GM23248 (cell line): ENCODE measurements around the gene UTS2. TPM values are rescaled to one million over a fixed set of nuclear protein-coding genes. Genes with fewer than 3 reads are reported as not detected.

Experiments used
- DNase-seq: peaks from one replicate; pipeline ENCODE4 v3.0.0-alpha.2; 2015
- H2AFZ ChIP-seq: fragments of 200-600 bp; sonication (generic); 2 replicates; pipeline ENCODE4 v1.6.1; 2016; ENCODE audit warnings: antibody characterized with exemption
- H3F3A ChIP-seq: fragments of 200-600 bp; sonication (generic); 2 replicates; pipeline ENCODE4 v1.6.1; 2016; ENCODE audit warnings: mild to moderate bottlenecking, antibody characterized with exemption, mixed run types; ENCODE audit not compliant: insufficient read depth
- H3K27ac ChIP-seq: fragments of 200-600 bp; sonication (generic); 2 replicates; pipeline ENCODE4 v1.5.1; 2016; ENCODE audit warnings: mild to moderate bottlenecking
- H3K27me3 ChIP-seq: fragments of 200-600 bp; sonication (generic); replicated peaks from 2 replicates; pipeline ENCODE4 v1.6.1; 2016; ENCODE audit warnings: mild to moderate bottlenecking; ENCODE audit not compliant: insufficient read depth
- H3K36me3 ChIP-seq: fragments of 200-600 bp; sonication (generic); 2 replicates; pipeline ENCODE4 v1.6.1; 2016; ENCODE audit warnings: low read depth, mild to moderate bottlenecking
- H3K4me1 ChIP-seq: fragments of 200-600 bp; sonication (generic); 2 replicates; pipeline ENCODE4 v1.6.1; 2016; ENCODE audit warnings: mild to moderate bottlenecking; ENCODE audit not compliant: insufficient read depth
- H3K4me2 ChIP-seq: fragments of 200-600 bp; sonication (generic); one replicate; pipeline ENCODE4 v1.6.1; 2016; ENCODE audit warnings: mild to moderate bottlenecking; ENCODE audit not compliant: unreplicated experiment
- H3K4me3 ChIP-seq: fragments of 200-600 bp; sonication (generic); 2 replicates; pipeline ENCODE4 v1.5.1; 2016; ENCODE audit warnings: mild to moderate bottlenecking
- H3K79me2 ChIP-seq: fragments of 200-600 bp; sonication (generic); 2 replicates; pipeline ENCODE4 v1.6.1; 2016; ENCODE audit warnings: mild to moderate bottlenecking; ENCODE audit not compliant: insufficient read depth
- H3K9ac ChIP-seq: fragments of 200-600 bp; sonication (generic); 2 replicates; pipeline ENCODE4 v1.6.1; 2016; ENCODE audit warnings: mild to moderate bottlenecking
- H3K9me2 ChIP-seq: fragments of 200-600 bp; sonication (generic); 2 replicates; pipeline ENCODE4 v1.6.1; 2016; ENCODE audit warnings: mixed run types, mild to moderate bottlenecking, moderate library complexity; ENCODE audit not compliant: insufficient read depth
- H3K9me3 ChIP-seq: fragments of 200-600 bp; sonication (generic); one replicate; pipeline ENCODE4 v1.6.1; 2017; ENCODE audit warnings: low read depth
- H4K20me1 ChIP-seq: fragments of 200-600 bp; sonication (generic); 2 replicates; pipeline ENCODE4 v1.6.0; 2016; ENCODE audit not compliant: insufficient read depth
- EZH2 ChIP-seq: fragments of 200-600 bp; sonication (generic); IDR thresholded peaks from 2 replicates; pipeline ENCODE4 v1.6.1; 2018; ENCODE audit warnings: antibody characterized with exemption, mild to moderate bottlenecking; ENCODE audit not compliant: insufficient read depth, poor library complexity, severe bottlenecking
- EZH2phosphoT487 ChIP-seq: fragments of 200-600 bp; sonication (generic); IDR thresholded peaks from 2 replicates; pipeline ENCODE4 v1.6.1; 2018; ENCODE audit warnings: antibody characterized with exemption, moderate library complexity, mild to moderate bottlenecking, low read depth; ENCODE audit not compliant: insufficient read depth
- WGBS, 2 experiments: methylation state at CpG; one replicate each; pipeline ENCODE4 v1.1.6; 2015 to 2017; ENCODE audit warnings: low lambda C conversion rate in 2 of 2, low coverage in 1 of 2; ENCODE audit errors: missing lambda C conversion rate in 2 of 2; 5-methylcytosine and 5-hydroxymethylcytosine counted together
- in situ Hi-C: fragments of 300-500 bp; cut with MboI; formaldehyde crosslinking; loops from 2 replicates; pipeline ENCODE4 v1.15.0; 2020
- polyA plus RNA-seq: library from polyadenylated mRNA; unstranded; fragments of >200 nt; fragmentation: Nextera tagmentation; extraction: Ambion mirVana; gene quantifications from 2 replicates; pipeline ENCODE4 v1.2.1, GENCODE V29; 2016
- total RNA-seq: library from RNA; depleted of rRNA; stranded (reverse); fragments of >200 nt; shearing (Covaris generic); gene quantifications from 2 replicates; pipeline ENCODE4 v1.2.3, GENCODE V29; 2014

The UTS2 gene
- total and polyA plus RNA-seq, 2 experiments from 2014 or later, result not detected

- DNase-seq, result no peak
- WGBS, 2 experiments, result 64 to 67% methylated on average over 7 of the region's 7 CpGs
- no peak overlapping the region for H3K9ac ChIP-seq
Observed at GRCh38 chr1:7886405-7886745, 33.5 kb upstream of the UTS2 start.

GRCh38 chr1:7885513-7886404 lies 32.9 kb upstream of the UTS2 start:
- Histone ChIP-seq H3K9me3 (no peaks in the 10 kb centered on the region), H3K9ac (no peak overlapping the region), H3K4me2 (no peak overlapping the region), H2AFZ (no peak overlapping the region), H3K27ac (no peak overlapping the region), H3K27me3 (peaks cover 9% of the 10 kb centered on the region; the same call in 1 of the 2 replicates), H3K79me2 (no peaks in the 10 kb centered on the region), H3K36me3 (no peaks in the 10 kb centered on the region), H3F3A (no peaks in the 10 kb centered on the region), H3K4me3 (no peak overlapping the region), H4K20me1 (no peaks in the 10 kb centered on the region), H3K9me2 (no peaks in the 10 kb centered on the region), H3K4me1 (no peaks in the 10 kb centered on the region)
- in situ Hi-C loops, result no loop called here
- peak; percentile 11 for DNase-seq
- WGBS, 2 experiments, result 17 to 20% methylated on average over 20 to 27 of the region's 27 CpGs
- no peak for TF ChIP-seq EZH2
- TF ChIP-seq EZH2phosphoT487, result no peak

More at GRCh38 chr1:7886405-7886745, 33.5 kb upstream of the UTS2 start:
- Histone ChIP-seq H4K20me1 (no peaks in the 10 kb centered on the region), H3K4me1 (no peaks in the 10 kb centered on the region), H3K9me2 (no peaks in the 10 kb centered on the region), H3K4me2 (no peak overlapping the region), H2AFZ (no peak overlapping the region), H3K79me2 (no peaks in the 10 kb centered on the region), H3K36me3 (no peaks in the 10 kb centered on the region), H3K27ac (no peak overlapping the region), H3K4me3 (no peak overlapping the region), H3K9me3 (no peaks in the 10 kb centered on the region), H3K27me3 (peaks cover 7% of the 10 kb centered on the region; the same call in 1 of the 2 replicates), H3F3A (no peaks in the 10 kb centered on the region)
- in situ Hi-C loops, result no loop called here
- TF ChIP-seq EZH2 (no peak), EZH2phosphoT487 (no peak)

- no peaks in the 10 kb centered on the region for H3K79me2 ChIP-seq
- no peaks in the 10 kb centered on the region for H3K9me2 ChIP-seq
- peaks cover 9% of the 10 kb centered on the region for H3K27me3 ChIP-seq
- no peaks in the 10 kb centered on the region for H4K20me1 ChIP-seq
- H3F3A ChIP-seq, result no peaks in the 10 kb centered on the region
- in situ Hi-C loops, result no loop called here
- H3K27ac ChIP-seq, result no peak overlapping the region
- H3K36me3 ChIP-seq, result no peaks in the 10 kb centered on the region
- H3K9me3 ChIP-seq, result no peaks in the 10 kb centered on the region
- TF ChIP-seq EZH2phosphoT487 (no peak), EZH2 (no peak)
- DNase-seq, result no peak
- 95 to 100% methylated on average over 1 of the region's 1 CpG for WGBS, 2 experiments
- H3K9ac ChIP-seq, result no peak overlapping the region
- H3K4me3 ChIP-seq, result no peak overlapping the region
- H3K4me1 ChIP-seq, result no peaks in the 10 kb centered on the region
- H3K4me2 ChIP-seq, result no peak overlapping the region
- no peak overlapping the region for H2AFZ ChIP-seq
Observed at GRCh38 chr1:7884757-7885156, 31.9 kb upstream of the UTS2 start.

- Histone ChIP-seq H3K27ac (no peak overlapping the region), H3K79me2 (no peaks in the 10 kb centered on the region), H3K4me2 (no peak overlapping the region), H3K4me3 (no peak overlapping the region), H3F3A (no peaks in the 10 kb centered on the region), H3K9ac (no peak overlapping the region), H3K4me1 (no peaks in the 10 kb centered on the region), H3K9me2 (no peaks in the 10 kb centered on the region), H3K36me3 (no peaks in the 10 kb centered on the region), H3K27me3 (peaks cover 5% of the 10 kb centered on the region), H2AFZ (no peak overlapping the region), H3K9me3 (no peaks in the 10 kb centered on the region), H4K20me1 (no peaks in the 10 kb centered on the region)
- 44 to 48% methylated on average over 3 of the region's 3 CpGs for WGBS, 2 experiments
- in situ Hi-C loops, result no loop called here
- TF ChIP-seq EZH2phosphoT487 (no peak), EZH2 (no peak)
- no peak for DNase-seq
Observed at GRCh38 chr1:7879228-7879627, 26.4 kb upstream of the UTS2 start.
